Ishikawa (cell line): ENCODE results near the gene ANO9.

Experiments
- FOXM1 ChIP-seq: IDR thresholded peaks from 2 replicates; pipeline ENCODE4 v1.6.1; 2012; ENCODE audit warnings: low read depth, borderline replicate concordance
- REST ChIP-seq: IDR thresholded peaks from 2 replicates; pipeline ENCODE4 v1.6.1; 2012; ENCODE audit warnings: low read depth, mild to moderate bottlenecking
- USF1 ChIP-seq: IDR thresholded peaks from 2 replicates; pipeline ENCODE4 v1.6.1; 2012
- YY1 ChIP-seq: IDR thresholded peaks from 2 replicates; pipeline ENCODE4 v1.6.1; 2012; ENCODE audit warnings: low read depth

GRCh38 chr11:472816-473215 lies 31.0 kb upstream of the ANO9 start:
- TF ChIP-seq USF1 (no peak), REST (no peak), FOXM1 (no peak), YY1 (no peak)
